SIG-M5 treated with dmso at 0.1 percent for 504 hours (cell line): ENCODE measurements around the gene TRIM39.
"Not testable (repeated sequence)": the region's sequence is repeated elsewhere in the genome, so short reads cannot be mapped to it uniquely, and the experiment has no call there.

Source experiments
- DNase-seq: peaks from one replicate; lab custom pipeline; 2025; ENCODE audit not compliant: unreplicated experiment; lab: John Stamatoyannopoulos, UW

The TRIM39 gene

DNA sequence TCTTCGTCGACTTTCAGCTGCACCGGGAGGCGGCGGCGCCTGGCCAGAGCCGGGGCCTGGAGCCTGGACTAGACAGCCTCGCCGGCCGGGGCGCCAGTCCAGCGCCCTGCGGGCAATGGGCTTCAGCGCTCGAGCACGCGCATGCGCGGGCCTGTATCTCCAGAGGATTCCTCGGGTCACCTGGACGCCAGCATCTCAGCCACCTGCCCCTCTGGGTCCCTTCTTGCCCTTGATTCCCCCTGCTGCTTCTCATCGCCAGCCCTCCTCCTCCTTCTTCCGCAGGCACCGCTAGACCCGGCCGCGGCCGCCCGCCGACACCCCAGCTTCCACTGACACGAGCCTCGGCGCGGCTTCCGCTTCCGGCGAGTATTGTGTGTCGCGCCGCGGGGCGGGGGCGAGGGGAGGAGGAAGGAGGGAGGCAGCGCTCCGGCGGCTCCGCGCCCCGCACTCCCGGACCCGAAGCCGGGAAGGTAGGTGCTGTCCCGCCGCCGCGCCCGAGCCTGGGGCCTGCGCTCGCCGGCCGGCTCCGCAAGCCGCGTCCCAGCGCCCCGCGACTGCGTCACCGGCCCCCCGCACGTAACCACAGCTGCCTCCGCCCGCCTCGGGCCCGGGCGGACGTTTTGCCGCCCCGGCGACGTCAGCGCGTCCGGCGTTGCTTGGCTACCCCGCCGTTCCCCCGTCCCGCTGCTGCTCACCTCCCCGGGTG, at the start of gene TRIM39:
Gene TRIM39, plus strand, starts transcription at position 402 of the 706 bp plus-strand sequence. CDS start 2,391 bp downstream, outside the sequence.
- DNase-seq: peak; percentile 77

DNA sequence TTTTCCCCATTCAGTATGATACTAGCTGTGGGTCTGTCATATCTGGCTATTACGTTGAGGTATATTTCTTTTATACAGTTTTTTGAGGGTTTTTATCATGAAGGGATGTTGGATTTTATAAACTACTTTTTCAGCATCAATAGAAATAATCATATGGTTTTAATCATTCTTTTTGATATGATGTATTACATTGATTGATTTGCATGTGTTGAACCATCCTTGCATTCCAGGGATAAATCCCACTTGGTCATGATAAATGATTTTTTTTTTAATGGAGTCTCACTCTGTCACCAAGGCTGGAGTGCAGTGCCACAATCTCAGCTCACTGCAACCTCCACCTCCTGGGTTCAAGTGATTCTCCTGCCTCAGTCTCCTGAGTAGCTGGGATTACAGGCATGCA, 45.7 kb upstream of the TRIM39 start:
- DNase-seq: not testable (repeated sequence)

DNA sequence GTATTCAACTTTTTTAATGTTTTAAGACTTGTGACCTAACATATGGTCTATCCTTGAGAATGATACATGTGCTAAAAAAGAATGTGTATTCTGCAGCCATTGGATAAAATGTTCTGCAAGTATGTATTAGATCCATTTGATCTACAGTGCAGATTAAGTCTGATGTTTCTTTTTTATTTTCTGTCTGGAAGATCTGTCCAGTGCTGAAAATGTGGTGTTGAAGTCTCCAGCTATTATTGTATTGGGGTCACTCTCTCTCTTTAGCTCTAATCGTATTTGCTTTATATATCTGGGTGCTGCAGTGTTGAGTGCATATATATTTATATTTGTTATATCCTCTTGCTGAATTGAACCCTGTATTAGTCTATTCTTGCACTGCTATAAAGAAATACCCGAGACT, 44.2 kb upstream of the TRIM39 start:
- no peak for DNase-seq

GRCh38 chr6:30283761-30284160, 43.0 kb upstream of the TRIM39 start:
- DNase-seq: no peak

DNA sequence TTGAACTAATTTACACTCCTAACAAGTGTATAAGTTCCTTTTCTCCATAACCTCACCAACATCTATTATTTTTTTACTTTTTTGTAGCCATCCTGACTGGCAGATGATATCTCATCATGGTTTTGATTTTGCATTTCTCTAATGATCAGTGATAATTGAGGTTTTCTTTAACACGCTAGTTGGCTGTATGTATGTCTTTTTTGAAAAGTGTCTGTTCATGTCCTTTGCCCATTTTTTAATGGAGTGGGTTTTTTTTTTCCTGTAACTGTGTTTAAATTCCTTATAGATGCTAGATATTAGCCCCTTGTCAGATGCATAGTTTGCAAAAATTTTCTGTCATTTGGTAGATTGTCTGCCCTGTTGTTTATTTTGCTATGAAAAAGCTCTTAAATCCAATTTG, 39.6 kb upstream of the TRIM39 start:
- DNase-seq: no peak

DNA sequence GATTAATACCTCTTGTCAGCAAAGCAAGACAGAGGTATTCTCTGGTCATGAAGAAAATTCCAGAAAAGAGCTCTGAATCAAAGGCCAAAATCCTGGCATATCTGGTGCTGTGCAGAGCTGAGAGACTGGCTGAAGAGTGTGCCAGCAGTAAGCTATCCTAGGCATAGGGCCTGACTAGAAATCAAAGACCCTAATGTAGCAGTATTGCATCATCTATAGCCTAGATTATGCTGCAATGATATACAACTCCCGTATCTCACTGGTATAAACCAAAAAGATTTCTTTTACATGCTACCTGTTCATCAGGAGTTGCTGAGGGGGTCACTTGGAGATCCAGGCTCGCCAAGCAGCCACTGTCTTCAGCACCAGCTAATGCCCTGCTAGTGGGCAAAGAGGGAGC, 30.9 kb upstream of the TRIM39 start:
- no peak for DNase-seq

DNA sequence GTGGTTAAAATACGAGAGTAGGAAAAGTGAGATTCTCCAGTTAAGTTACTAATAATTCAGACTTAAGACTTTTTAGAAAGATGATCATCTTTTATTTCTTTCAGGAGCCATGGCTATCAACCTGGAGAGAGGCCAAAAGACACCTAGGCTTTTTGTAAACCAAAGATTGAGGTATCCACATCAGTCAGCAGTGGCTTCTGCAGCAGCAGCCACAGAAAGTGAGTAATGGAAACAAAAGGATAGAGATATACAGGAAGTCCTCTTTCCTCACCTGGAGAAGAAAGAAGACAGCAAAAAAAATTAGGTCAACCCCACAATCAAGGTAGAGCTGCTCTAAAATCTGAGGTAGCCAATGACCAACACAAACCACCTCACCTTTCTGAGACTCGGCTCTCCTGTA, 22.7 kb upstream of the TRIM39 start:
- no peak for DNase-seq

DNA sequence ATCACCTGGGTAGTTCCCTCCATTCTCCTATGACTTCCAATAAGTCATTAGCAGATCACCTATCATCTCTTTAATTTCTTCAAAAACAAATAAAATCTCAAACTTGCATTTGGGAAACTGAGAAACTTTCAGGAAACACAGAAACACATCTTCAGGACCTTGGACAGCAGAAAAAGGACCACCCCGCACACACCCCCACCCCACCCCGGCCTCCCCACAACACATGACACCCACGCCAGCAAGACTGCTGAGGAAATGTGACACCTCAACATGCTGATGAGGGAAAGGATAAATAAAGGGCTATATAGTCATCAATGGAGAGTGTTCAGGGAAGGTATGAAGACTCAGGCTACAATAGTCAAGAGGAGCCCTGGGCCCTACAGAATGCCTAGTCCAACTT, 15.6 kb upstream of the TRIM39 start:
- no peak for DNase-seq

DNA sequence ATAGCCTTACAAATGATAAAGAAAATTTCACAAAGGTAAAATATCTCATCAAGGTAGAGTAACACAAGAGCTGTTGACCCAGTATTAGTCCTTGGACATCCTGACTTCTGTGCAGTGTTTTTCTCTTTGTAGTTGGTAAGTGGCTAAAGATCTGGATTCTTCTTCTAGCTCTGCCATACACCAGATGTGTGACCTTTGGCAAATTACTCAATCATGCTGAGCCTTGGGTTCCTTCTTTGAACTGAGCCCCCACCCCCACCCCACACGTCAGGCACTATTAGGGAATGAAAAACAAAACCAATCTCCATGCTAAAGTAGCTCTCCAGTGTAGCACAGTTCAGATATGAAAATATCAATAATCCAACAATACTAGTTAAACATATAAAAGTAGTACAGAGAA, 15.1 kb upstream of the TRIM39 start:
- no peak for DNase-seq

DNA sequence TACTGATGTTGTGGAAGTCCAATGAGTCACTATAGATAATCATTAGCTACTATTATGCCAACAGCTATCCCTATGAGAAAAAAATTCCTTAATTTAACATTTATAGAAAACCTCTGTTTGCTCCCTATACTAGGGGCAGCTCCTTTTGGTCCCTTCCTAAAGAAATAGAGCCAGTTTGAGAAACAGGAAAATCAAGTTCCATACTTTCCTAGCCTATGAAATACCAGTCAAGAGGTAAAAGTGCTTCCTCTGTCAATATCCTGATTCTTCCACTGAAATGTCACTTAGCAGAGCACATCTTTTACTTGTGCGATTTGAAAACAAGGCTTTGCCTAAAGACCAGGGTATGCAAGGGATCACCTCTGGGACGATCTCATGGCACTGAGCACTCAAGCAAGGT, 14.5 kb upstream of the TRIM39 start:
- no peak for DNase-seq

- DNase-seq: no peak
Observed at GRCh38 chr6:30312676-30313321, 13.9 kb upstream of the TRIM39 start.

GRCh38 chr6:30315156-30315555, 11.6 kb upstream of the TRIM39 start:
- no peak for DNase-seq

DNA sequence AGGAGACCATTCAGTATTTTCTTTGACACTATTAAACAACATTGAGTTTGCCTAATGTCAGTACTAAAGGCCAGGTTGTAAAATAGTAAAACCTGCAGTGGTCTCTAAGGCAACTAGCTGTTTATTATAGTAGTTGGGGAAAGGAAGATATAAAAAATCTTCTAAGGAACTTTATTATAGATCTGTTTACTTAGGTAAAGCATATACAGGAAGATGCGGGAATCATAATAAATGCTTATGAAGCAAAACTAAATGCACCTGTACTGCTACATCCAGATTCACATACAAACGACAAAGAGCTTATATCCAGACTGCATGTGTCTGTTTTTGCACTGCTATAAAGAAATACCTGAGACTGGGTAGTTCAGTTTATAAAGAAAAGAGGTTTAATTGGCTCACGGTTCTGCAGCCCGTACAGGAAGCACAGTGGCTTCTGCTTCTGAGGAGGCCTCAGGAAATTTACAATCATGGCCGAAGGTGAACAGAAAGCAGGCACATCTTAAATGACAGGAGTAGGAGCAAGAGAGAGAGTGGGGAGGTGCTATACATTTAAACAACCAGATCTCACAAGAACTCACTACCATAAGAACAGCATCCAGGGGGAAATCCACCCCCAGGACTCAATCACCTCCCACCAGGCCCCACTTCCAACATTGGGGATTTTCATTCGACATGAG, 8.7 kb upstream of the TRIM39 start:
- no peak for DNase-seq

DNA sequence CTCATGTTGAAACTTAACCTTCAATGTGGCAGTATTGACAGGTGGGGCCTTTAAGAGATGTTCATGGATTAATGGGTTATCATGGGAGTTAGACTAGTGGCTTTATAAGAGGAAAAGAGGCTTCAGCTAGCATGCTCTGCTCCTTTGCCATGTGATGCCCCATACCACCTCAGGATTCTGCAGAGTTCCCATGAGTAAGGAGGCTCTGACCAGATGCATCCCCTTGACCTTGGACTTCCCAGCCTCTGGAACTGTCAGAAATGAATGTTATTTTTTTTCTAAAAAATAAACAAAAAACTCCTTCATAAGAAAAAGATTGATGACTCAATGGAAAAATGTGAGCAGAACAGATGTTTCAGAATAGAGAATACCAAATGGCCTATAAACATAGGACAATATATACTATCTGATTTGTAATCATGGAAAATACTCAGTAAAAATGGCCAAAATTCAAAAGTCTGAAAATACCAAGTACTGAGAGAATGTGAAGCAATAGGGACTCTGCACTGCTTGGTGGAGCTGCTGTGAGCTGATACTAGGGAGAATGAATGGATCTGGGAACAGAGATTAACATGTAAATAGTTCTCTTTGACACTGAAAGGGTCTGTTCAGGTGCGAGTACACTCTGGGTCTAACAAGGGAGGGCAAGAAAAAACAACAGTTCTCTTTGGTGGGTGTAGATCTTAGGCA, 7.4 kb upstream of the TRIM39 start:
- DNase-seq: no peak

DNA sequence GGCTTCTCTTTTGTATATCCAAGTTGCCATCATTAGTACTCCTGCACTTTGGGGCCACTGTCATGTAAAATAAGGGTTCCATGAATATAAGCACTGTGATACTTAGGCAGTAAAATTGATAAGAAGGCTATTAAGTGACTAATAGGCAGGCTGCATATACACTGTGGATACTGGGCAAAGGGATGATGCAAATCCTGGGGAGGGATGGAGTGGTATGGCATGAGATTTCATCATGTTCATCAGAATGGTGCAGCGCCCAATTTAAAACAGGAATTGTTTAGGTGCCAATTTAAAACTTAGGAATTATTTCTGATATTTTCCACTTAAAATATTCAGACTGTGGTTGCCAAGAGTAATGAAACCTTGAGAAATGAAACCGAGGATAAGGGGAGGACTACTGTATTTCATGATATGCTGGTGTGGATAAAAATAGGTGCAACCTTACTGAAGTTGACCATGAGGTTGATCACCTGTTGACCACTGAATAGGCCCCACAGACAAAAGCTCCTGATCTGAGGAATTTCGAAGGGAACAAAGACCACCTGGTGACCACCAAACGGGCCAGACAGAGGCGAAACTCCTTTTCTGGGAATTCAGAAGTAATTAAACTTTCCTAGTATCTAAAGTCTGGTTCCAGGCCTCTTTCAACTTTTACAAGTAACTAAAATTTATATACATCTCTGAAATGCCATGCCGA, 4.9 kb upstream of the TRIM39 start:
- DNase-seq: no peak

DNA sequence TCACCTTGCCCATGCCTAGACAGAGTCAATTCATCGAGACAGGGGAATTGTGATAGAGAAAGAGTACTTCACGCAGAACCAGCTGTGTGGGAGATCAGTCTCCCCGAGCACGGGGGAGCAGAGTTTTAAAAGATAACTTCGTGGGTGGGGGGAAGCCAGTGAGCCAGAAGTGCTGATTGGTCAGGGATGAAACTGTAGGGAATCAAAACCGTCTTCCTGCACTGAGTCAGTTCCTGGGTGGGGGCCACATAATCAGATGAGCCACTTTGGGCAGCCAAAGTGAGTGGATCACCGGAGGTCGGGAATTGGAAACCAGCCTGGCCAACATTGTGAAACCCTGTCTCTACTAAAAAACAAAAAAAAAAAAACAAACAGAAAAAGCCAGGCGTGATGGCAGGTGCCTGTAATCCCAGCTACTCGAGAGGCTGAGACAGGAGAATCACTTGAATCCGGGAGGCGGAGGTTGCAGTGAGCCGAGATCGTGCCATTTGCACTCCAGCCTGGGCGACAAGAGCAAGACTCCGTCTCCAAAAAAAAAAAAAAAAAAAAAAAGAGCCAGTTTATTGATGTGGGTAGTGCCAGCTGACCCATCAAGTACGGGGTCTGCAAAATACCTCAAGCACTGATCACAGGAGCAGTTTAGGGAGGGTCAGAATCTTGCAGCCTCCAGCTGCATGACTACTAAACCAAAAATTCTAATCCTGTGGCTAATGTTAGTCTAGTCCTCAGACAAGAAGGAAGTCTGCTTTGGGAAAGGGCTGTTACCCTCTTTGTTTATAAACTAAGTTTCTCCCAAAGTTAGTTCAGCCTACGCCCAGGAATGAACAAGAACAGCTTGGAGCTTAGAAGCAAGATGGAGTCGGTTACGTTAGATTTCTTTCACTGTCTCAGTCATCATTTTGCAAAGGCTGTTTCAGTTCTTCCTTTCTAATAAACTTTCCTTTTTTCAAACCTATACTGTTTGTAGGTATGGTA, 3.9 kb upstream of the TRIM39 start:
- no peak for DNase-seq

- DNase-seq: no peak
Observed at GRCh38 chr6:30323806-30324205, 2.9 kb upstream of the TRIM39 start.

GRCh38 chr6:30325150-30325872, 1.4 kb upstream of the TRIM39 start:
- DNase-seq: peak; percentile 73

DNA sequence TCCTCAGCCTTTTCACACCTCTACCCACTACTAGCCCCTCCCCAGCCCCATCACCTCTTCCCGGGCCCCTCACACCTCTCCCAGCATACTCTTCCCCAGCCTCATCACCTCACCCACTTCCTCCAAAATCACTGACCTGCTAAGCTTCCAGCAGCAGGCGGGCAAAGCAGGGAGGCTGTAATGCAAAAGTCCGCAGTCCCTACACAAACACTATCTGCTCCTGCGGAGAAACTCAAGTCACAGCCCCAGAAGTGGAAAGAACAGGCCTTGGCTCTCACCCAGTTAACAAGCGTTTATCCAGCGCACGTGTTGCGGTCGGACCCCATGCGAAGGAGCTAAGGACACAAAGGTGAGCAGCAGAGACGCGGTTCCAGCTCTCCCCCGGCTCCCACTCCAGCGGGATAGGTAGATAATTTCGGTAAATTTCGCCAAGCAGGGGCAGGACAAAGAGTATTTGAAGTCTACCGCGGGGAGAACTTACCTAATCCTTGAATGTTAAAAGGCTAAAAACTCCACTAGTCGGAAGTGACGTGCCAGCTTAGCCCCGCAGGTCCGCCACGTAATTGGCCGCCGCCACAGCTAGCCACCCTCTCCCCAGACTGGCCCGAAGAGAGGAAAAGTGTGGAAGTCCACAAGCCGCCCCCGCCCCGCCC, 728 bp upstream of the TRIM39 start:
- DNase-seq: peak; percentile 73
